B cell (primary cell): ENCODE results near the gene HEXIM1. TPM values are rescaled to one million over a fixed set of nuclear protein-coding genes. Genes with fewer than 3 reads are reported as not detected.

ENCODE experiments used
- ATAC-seq: fragments of 200-7000 bp; cut with Tn5 transposase; one replicate; pipeline ENCODE4 v1.10.0; 2021; ENCODE audit warnings: low read depth, mild to moderate bottlenecking, moderate number of reproducible peaks, moderate library complexity
- CTCF ChIA-PET: fragments of 350-600 bp; sonication (Branson Sonifier 250); formaldehyde crosslinking; loops from one replicate; lab custom pipeline; 2021; ENCODE audit warnings: antibody characterized with exemption, inconsistent platforms; lab: Charles Lee
- POLR2A ChIA-PET: fragments of 350-600 bp; sonication (Branson Sonifier 250); formaldehyde crosslinking; loops from one replicate; lab custom pipeline; 2021; ENCODE audit warnings: antibody characterized with exemption; lab: Charles Lee
- DNase-seq: peaks from one replicate; pipeline ENCODE4 v3.0.0; 2013
- H2AFZ ChIP-seq: 2 replicates; pipeline ENCODE4 v1.6.1; 2012; ENCODE audit warnings: mild to moderate bottlenecking, low read depth, low read length; ENCODE audit not compliant: insufficient read depth, poor library complexity, severe bottlenecking
- H3K27ac ChIP-seq, 2 donors: 1 replicate in 1 of 2; 2 replicates in 1 of 2; pipeline ENCODE4 v1.5.1; 2012 to 2013; ENCODE audit warnings: low read length in 2 of 2, mild to moderate bottlenecking in 2 of 2, moderate library complexity in 1 of 2
- H3K27me3 ChIP-seq, 4 experiments: fragments of 200-600 bp in 1 of 4; sonication (generic) in 1 of 4; replicated peaks in 1 of 4; 1 replicate in 2 of 4; 2 replicates in 2 of 4; pipeline versions ENCODE4 v1.6.1 to v1.7.0; 2013 to 2016; ENCODE audit warnings: low read length in 3 of 4, mild to moderate bottlenecking in 2 of 4, mixed read lengths in 1 of 4, moderate library complexity in 1 of 4; ENCODE audit not compliant: insufficient read depth in 4 of 4, control insufficient read depth in 3 of 4; ENCODE audit errors: control extremely low read depth in 1 of 4
- H3K36me3 ChIP-seq, 2 experiments: replicated peaks in 1 of 2; 1 replicate in 1 of 2; 2 replicates in 1 of 2; pipeline versions ENCODE4 v1.6.1 to v1.7.1; 2013; ENCODE audit warnings: low read length in 1 of 2; ENCODE audit not compliant: insufficient read depth in 2 of 2, control insufficient read depth in 1 of 2; ENCODE audit errors: control extremely low read depth in 1 of 2, extremely low read depth in 1 of 2
- H3K4me1 ChIP-seq, 2 donors: fragments of 200-600 bp in 1 of 2; sonication (generic) in 1 of 2; 1 replicate in 1 of 2; 2 replicates in 1 of 2; pipeline versions ENCODE4 v1.5.1 to v1.6.1; 2013 to 2017; ENCODE audit warnings: low read length in 2 of 2; ENCODE audit not compliant: control insufficient read depth in 2 of 2, insufficient read depth in 2 of 2
- H3K4me2 ChIP-seq: replicated peaks from 2 replicates; pipeline ENCODE3; 2012; ENCODE audit warnings: mild to moderate bottlenecking, low read depth, low read length; ENCODE audit not compliant: poor library complexity, severe bottlenecking
- H3K4me3 ChIP-seq, 5 experiments: fragments of 200-600 bp in 1 of 5; sonication (generic) in 1 of 5; 1 replicate in 3 of 5; 2 replicates in 2 of 5; pipeline versions ENCODE4 v1.5.1 to v1.7.0; 2011 to 2016; ENCODE audit warnings: low read length in 4 of 5, mild to moderate bottlenecking in 4 of 5, low read depth in 2 of 5, control low read depth in 1 of 5, moderate library complexity in 1 of 5; ENCODE audit not compliant: insufficient read depth in 1 of 5; ENCODE audit errors: control extremely low read depth in 1 of 5, extremely low read depth in 1 of 5
- H3K79me2 ChIP-seq: fragments of 200-600 bp; sonication (generic); one replicate; pipeline ENCODE4 v1.6.0; 2016; ENCODE audit warnings: low read length; ENCODE audit not compliant: control insufficient read depth, insufficient read depth
- H3K9ac ChIP-seq: fragments of 200-600 bp; sonication (generic); 2 replicates; pipeline ENCODE4 v1.6.1; 2017; ENCODE audit warnings: mild to moderate bottlenecking, low read length, moderate library complexity
- H3K9me3 ChIP-seq, 3 donors: one replicate each; pipeline versions ENCODE4 v1.6.1 to v1.7.1; 2013; ENCODE audit warnings: low read length in 2 of 3; ENCODE audit not compliant: control insufficient read depth in 2 of 3, insufficient read depth in 1 of 3; ENCODE audit errors: control extremely low read depth in 1 of 3
- H4K20me1 ChIP-seq: 2 replicates; pipeline ENCODE4 v1.6.0; 2012; ENCODE audit warnings: mild to moderate bottlenecking, low read length; ENCODE audit not compliant: insufficient read depth, control insufficient read depth, poor library complexity, severe bottlenecking
- H3K27ac Mint-ChIP-seq: one replicate; pipeline ENCODE4 v1.8.0; 2021; ENCODE audit warnings: mixed read lengths
- H3K27me3 Mint-ChIP-seq: one replicate; pipeline ENCODE4 v1.8.0; 2021; ENCODE audit warnings: mixed read lengths
- H3K4me1 Mint-ChIP-seq: one replicate; pipeline ENCODE4 v1.8.0; 2021; ENCODE audit warnings: mixed read lengths
- H3K4me3 Mint-ChIP-seq: one replicate; pipeline ENCODE4 v1.8.0; 2021; ENCODE audit warnings: mixed read lengths
- H3K9me3 Mint-ChIP-seq: one replicate; pipeline ENCODE4 v1.8.0; 2022; ENCODE audit warnings: mixed read lengths; ENCODE audit not compliant: insufficient read depth
- EZH2 ChIP-seq: IDR thresholded peaks from 2 replicates; pipeline ENCODE4 v1.6.1; 2012; ENCODE audit warnings: borderline replicate concordance, low read depth, mild to moderate bottlenecking, moderate library complexity, low read length; ENCODE audit not compliant: insufficient read depth, poor library complexity, severe bottlenecking
- WGBS: methylation state at CpG from one replicate; pipeline ENCODE4 v1.1.5; 2013; ENCODE audit warnings: missing lambda C conversion rate; ENCODE audit not compliant: insufficient coverage; 5-methylcytosine and 5-hydroxymethylcytosine counted together
- intact Hi-C: fragments of 100-400 bp; cut with micrococcal nuclease; formaldehyde crosslinking; loops from one replicate; pipeline ENCODE4 v1.10.0; 2022
- polyA plus RNA-seq: library from polyadenylated mRNA; depleted of rRNA; stranded (reverse); fragments of >200 nt; gene quantifications from 2 replicates; pipeline ENCODE4 v1.2.3, GENCODE V29; 2012
- total RNA-seq, 2 donors: library from RNA; stranded (reverse); fragments of 120-200 nt in 1 of 2; gene quantifications; 1 replicate in 1 of 2; 2 replicates in 1 of 2; pipeline versions ENCODE4 v1.2.3 to v1.2.4, GENCODE V29; 2013 to 2022
- TF ChIP-seq, protein P1 (sequence below): fragments of 200-600 bp; IDR thresholded peaks from one replicate; pipeline ENCODE4 v1.8.0; 2022; ENCODE audit warnings: antibody characterized with exemption, mild to moderate bottlenecking

HEXIM1 gene
- total and polyA plus RNA-seq, 2 donors (not counting 1 experiment from before 2014, with no cell fraction given), result 23.7 to 48.9 TPM

- no peaks in the 10 kb centered on the region for H3K9me3 ChIP-seq
- H3K4me2 ChIP-seq, result peak overlapping the region; percentile 86
- H2AFZ ChIP-seq, result no peak overlapping the region
- H3K79me2 ChIP-seq, result peaks cover 18% of the 10 kb centered on the region
- peaks cover 11 to 16% of the 10 kb centered on the region in 2 donors for H3K4me1 ChIP-seq
- H3K4me3 ChIP-seq, result no peak overlapping the region
- POLR2A ChIA-PET, result interaction anchor here (0.6 to 2.3 kb wide), 3 partner anchors 10 to 12 kb away, joined by 9 to 36 read pairs (median 10); partner anchors contain the start of gene HEXIM1
- ATAC-seq (no peak), DNase-seq (no peak)
- H3K27ac Mint-ChIP-seq, result no peak overlapping the region
- intact Hi-C loops, result no loop called here
- H3K9me3 Mint-ChIP-seq, result no peaks in the 10 kb centered on the region
- WGBS, result 96% methylated on average over 9 of the region's 12 CpGs
- H3K27me3 ChIP-seq, result no peaks in the 10 kb centered on the region
- no peaks in the 10 kb centered on the region for H3K27me3 Mint-ChIP-seq
- H3K4me1 Mint-ChIP-seq, result peaks cover 23% of the 10 kb centered on the region
- H4K20me1 ChIP-seq, result no peaks in the 10 kb centered on the region
- H3K9ac ChIP-seq, result no peak overlapping the region
- no peak for TF ChIP-seq EZH2
- TF ChIP-seq, protein P1, sequence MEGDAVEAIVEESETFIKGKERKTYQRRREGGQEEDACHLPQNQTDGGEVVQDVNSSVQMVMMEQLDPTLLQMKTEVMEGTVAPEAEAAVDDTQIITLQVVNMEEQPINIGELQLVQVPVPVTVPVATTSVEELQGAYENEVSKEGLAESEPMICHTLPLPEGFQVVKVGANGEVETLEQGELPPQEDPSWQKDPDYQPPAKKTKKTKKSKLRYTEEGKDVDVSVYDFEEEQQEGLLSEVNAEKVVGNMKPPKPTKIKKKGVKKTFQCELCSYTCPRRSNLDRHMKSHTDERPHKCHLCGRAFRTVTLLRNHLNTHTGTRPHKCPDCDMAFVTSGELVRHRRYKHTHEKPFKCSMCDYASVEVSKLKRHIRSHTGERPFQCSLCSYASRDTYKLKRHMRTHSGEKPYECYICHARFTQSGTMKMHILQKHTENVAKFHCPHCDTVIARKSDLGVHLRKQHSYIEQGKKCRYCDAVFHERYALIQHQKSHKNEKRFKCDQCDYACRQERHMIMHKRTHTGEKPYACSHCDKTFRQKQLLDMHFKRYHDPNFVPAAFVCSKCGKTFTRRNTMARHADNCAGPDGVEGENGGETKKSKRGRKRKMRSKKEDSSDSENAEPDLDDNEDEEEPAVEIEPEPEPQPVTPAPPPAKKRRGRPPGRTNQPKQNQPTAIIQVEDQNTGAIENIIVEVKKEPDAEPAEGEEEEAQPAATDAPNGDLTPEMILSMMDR, result no peak
- H3K27ac ChIP-seq, result no peak overlapping the region
- H3K4me3 Mint-ChIP-seq, result peak overlapping the region; percentile 95
- peaks cover 0 to 12% of the 10 kb centered on the region in 2 experiments for H3K36me3 ChIP-seq
- CTCF ChIA-PET, result interaction anchor here (1.0 to 10.2 kb wide), 7 partner anchors 8 to 99 kb away, joined by 3 to 242 read pairs (median 36); partner anchors contain the start of genes HEXIM1 and HEXIM2
Measured at GRCh38 chr17:45136846-45137560, 11.3 kb upstream of the HEXIM1 start.
